HG02943 (cell line): ENCODE data around the gene HMG20A.

Experiments
- ATAC-seq: cut with Tn5 transposase; IDR thresholded peaks from one replicate; pipeline ENCODE4 v1.9.1; 2021; ENCODE audit warnings: mild to moderate bottlenecking, low read depth, moderate library complexity; ENCODE audit not compliant: unreplicated experiment

The HMG20A gene

DNA sequence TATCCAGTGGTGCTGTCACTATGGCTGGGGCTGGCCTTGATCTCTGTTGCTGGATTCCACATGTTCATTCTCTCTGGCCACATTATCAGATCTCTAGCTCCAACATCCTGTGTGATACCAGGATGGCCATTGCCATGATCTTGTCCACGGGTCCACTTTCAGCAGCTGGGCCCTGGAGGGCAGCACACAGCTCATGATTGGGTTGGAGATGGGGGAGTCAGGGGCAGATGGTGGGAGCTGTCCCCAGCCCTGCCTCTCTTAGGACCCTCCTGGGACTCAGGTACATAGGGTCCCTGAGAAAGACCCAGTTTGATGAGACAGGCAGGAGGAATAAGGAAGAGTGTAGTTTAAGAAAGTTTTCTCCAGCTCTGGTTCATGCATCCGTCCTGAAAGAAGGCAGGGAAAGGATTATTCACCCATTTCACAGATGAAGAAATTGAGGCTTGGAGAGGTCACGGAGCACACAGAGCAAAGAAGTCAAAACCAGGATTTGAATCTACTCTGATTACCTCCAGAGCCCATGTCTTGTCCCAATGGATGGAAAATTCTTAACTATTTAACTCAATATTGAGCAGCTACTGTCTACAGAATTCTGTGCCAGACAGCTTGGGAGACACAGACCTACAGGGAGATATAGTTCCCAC, 111.5 kb downstream of the HMG20A start:
- ATAC-seq = no peak

GRCh38 chr15:77532846-77533245, 112.2 kb downstream of the HMG20A start:
- ATAC-seq = no peak

GRCh38 chr15:77533578-77534430, 113.1 kb downstream of the HMG20A start:
- ATAC-seq = no peak
